Stimulated activated CD8-positive, alpha-beta memory T cell treated with anti-CD3 and anti-CD28 coated beads, Interleukin-4, amount 100 ng/mL, for 4 hours (primary cell): ENCODE measurements around the gene DRG2.

Experiments used
- DNase-seq, 2 donors: peaks; one replicate each; pipeline ENCODE4 v3.0.0-alpha.2; 2020; ENCODE audit warnings: low read depth in 2 of 2, low spot score in 1 of 2

Gene DRG2

GRCh38 chr17:18115517-18115916 lies 27.8 kb downstream of the DRG2 start:
- no peak for DNase-seq

DNA sequence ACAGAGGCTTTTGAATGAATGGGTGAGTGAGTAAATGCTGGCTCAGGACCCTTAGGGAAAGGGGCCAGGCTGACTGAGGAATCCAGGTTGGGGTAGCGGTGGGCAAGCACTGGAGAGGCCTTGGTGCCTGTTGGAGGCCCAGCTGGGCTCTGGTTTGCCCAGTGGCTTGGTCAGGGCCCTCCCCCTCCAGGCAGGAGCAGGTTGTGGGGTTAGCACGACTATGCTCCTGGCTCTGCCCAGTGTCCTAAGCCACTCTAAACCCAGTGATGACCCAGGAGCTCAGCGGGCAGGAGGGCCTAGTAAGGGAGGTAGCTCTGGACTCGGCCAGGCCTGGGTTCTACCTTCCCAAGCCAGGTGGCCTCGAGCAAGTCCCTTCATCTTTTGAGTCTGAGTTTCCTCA lies 28.3 kb downstream of the DRG2 start:
- DNase-seq = no peak

GRCh38 chr17:18117533-18117932 lies 29.8 kb downstream of the DRG2 start:
- no peak for DNase-seq

DNA sequence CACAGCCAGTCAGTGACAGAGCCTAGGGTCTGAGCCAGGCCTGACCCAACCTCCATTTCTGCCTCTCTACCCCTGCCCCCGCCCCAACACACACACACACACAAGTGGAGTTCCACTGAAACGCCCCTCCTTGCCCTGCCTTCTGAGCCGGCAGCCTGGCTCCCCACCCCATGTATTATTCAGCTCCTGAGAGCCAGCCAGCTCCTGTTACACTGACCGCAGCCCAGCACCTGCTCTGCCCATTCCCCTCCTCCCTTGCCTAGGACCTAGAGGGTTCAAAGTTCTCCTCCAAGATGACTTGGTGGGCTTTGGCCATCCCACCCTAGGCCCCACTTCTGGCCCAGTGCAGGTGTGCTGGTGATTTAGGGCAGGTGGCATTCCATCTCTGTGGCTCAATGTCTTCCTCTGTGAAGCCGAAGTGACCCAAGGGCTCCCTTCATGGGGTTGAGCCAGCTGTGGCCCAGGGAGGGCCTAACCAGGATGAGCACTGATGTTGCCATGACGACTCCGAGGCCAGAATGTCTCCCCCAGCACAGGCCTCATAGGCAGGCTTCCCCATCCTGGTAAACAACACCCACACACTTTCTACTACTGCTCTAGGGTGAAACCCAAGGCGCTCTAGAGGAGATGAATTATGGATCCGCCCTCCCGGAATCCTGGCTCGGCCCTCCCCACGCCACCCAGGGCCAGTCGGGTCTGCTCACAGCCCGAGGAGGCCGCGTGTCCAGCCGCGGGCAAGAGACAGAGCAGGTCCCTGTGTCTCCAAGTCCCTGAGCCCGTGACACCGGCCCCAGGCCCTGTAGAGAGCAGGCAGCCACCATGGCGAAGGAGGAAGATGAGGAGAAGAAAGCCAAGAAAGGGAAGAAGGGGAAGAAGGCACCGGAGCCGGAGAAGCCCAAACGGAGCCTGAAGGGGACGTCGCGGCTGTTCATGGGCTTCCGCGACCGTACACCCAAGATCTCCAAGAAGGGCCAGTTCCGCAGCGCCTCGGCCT lies 30.5 kb downstream of the DRG2 start:
- DNase-seq = no peak

DNA sequence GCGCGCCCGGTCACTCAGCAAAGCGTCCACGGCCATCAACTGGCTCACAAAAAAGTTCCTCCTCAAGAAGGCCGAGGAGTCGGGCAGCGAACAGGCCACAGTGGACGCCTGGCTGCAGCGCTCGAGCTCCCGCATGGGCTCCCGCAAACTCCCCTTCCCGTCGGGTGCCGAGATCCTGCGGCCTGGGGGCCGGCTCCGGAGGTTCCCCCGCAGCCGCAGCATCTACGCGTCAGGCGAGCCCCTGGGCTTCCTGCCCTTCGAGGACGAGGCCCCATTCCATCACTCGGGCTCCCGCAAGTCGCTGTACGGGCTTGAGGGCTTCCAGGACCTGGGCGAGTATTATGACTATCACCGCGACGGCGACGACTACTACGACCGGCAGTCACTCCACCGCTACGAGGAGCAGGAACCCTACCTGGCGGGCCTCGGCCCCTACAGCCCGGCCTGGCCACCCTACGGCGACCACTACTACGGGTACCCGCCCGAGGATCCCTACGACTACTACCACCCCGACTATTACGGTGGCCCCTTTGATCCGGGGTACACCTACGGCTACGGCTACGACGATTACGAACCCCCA lies 31.5 kb downstream of the DRG2 start:
- DNase-seq = no peak

DNA sequence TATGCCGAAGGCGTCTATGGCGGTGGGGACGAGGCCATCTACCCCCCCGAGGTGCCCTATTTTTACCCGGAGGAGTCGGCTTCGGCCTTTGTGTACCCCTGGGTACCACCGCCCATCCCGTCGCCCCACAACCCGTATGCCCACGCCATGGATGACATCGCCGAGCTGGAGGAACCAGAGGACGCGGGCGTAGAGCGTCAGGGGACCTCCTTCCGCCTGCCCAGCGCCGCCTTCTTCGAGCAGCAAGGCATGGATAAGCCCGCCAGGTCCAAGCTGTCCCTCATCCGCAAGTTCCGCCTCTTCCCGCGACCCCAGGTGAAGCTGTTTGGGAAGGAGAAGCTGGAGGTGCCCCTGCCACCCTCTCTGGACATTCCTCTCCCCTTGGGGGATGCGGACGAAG lies 32.2 kb downstream of the DRG2 start:
- no peak for DNase-seq

GRCh38 chr17:18120461-18121017 lies 32.8 kb downstream of the DRG2 start:
- DNase-seq = no peak

- no peak for DNase-seq
Observed at GRCh38 chr17:18121144-18121910, 33.6 kb downstream of the DRG2 start.

DNA sequence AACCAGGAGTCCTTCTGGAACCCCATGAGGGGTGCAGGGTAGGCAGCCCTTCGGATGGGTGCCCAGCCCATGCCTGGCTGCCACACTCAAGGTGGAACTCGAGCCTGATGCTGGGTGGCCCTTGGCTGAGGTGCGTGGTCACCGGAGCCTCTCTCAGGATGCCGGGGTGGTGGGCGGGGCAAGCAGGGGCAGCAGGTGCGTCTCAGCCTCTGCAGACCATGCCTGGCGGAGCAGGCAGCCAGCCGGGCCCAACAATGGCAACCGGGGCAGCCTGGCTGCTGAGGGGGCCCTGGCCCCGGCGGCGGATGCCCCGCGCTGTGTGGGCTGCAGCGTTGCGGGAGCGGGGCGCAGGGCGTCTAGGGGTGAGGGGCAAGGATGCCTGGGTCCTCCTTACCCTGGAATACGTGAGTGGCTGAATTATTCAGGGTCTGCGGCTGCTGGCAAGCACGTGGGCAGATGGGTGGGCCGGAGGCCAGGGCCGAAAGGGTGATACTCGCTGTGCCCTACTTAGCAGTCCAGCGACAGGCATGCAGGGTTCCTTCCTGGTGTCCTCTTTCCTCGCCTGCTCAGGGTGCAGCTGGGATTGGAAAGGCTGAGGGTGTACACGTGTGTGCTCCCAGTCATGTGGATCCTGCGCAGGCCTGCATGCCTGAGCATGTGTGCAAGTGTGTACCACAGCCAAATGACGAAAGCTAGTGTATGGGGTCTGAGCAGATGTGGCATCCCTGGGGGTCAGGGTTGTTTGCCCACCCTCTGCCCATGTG lies 35.4 kb downstream of the DRG2 start:
- DNase-seq = no peak

GRCh38 chr17:18124345-18125126 lies 36.8 kb downstream of the DRG2 start:
- DNase-seq = no peak

GRCh38 chr17:18129041-18129502 lies 41.3 kb downstream of the DRG2 start:
- DNase-seq = no peak

- no peak for DNase-seq
Observed at GRCh38 chr17:18132711-18133110, 45.0 kb downstream of the DRG2 start.

DNA sequence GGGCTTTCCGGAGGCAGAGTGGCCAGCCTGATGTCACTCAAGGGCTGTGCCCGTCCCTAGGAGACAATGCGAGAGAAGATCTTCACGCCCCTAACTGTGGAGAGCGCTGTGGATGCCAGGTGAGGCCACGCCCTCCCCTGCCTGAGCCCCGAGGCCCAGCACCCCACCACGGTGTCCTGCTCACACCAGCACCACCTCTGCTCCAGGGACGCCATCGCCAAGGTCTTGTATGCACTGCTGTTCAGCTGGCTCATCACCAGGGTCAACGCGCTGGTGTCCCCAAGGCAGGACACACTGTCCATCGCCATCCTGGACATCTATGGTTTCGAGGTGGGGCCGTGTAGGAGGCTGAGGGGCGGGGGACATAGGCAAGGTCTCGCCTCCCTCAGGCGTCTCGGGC lies 48.6 kb downstream of the DRG2 start:
- no peak for DNase-seq

- DNase-seq = no peak
Observed at GRCh38 chr17:18138065-18138749, 50.5 kb downstream of the DRG2 start.

- no peak for DNase-seq
Observed at GRCh38 chr17:18139092-18139491, 51.3 kb downstream of the DRG2 start.

DNA sequence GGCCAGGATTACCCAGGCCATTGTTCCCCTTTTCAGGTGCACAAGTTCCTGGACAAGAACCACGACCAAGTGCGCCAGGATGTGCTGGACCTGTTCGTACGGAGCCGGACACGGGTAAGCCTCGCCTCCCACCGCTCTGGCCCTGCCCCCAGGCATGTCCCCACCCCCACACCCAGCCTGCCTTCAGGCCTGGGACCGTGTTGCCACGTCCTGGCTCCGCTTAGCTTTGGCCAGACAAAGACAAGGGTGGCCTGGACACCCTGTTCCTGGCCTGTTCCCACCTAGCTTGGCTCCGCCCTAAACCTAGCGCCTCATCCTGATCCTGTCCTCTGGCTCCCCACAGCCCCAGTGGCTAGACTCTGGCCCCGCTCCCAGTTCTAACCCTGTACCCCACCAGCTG lies 51.8 kb downstream of the DRG2 start:
- DNase-seq = no peak

- no peak for DNase-seq
Observed at GRCh38 chr17:18139949-18140348, 52.2 kb downstream of the DRG2 start.

GRCh38 chr17:18140648-18141047 lies 52.9 kb downstream of the DRG2 start:
- no peak for DNase-seq

DNA sequence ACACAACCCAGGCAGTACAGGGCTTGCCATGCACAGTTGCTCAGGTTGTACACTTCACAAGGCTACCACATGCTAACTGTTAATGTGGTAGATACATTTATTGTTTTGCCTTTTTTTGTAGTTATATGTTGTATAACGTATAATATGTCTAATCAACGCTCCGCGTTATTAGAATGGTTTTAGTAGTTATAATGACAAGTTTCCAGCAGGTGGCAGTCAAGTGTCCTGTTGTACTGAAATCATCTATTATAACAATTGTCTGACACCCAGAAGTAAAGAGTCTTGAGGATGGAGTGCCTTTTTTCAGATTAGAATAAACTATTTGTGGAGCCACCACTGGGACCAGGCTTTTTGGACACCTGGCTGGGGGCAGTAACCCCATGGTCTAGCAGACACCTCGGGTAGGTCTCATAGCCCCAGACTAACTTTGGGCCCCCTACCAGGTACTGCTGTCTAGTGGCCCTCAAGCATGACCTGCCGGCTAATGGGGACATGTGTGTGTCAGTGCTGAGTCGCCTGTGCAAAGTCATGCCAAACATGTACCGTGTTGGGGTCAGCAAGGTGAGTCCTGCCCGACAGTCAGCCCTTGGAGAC lies 53.6 kb downstream of the DRG2 start:
- DNase-seq = no peak
